Measurements from ENCODE around the gene LMO1. TPM values are rescaled to one million over a fixed set of nuclear protein-coding genes. Genes with fewer than 3 reads are reported as not detected.

Gene LMO1
- polyA plus RNA-seq, 1 of the 3 experiments (the other 2 are of a cell fraction): 0.12 TPM

DNA sequence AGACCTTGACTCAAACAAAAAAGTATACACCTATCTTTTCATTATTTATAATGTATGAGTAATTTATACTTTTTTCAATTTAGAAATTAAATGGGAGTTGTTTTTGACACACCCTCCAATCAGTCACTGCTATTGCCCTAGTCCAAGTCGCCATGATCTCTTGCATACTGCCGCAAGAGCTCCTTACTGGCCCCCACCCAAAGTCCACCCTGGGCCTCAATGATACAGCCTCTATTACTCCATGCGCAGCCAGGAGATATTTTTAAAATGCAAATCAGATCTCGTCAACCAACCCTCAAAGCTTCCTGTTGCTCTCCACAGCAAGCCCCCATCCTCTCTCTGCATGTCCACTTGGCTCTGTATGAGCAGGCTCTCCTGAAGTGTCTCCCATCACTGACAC is 12.8 kb upstream of the LMO1 start:
- WGBS (ENCODE audit: low lambda C conversion rate): 85% methylated on average over 4 of the region's 4 CpGs
- no peaks in the 10 kb centered on the region for H3K9me3 ChIP-seq
- H3F3A ChIP-seq (replicated peaks; ENCODE audit: insufficient read depth): no peaks in the 10 kb centered on the region
- no peaks in the 10 kb centered on the region for H3K79me2 ChIP-seq (ENCODE audit: insufficient read depth)
- ChIA-PET CTCF (interaction anchor here (1.0 to 1.4 kb wide), 4 partner anchors 13 to 54 kb away, joined by 3 read pairs; no protein-coding TSS in a partner anchor), POLR2A (no interaction called here)
- no peak overlapping the region for H3K9ac ChIP-seq
- no peaks in the 10 kb centered on the region for H3K4me1 ChIP-seq (ENCODE audit: control insufficient read depth in 1 of 2, insufficient read depth in 2 of 2, low read depth in 1 of 2, low read length in 1 of 2)
- no peak for TF ChIP-seq RAD21 (IDR thresholded peaks at IDR 0.05; ENCODE audit: low read length)
- no peak for TF ChIP-seq NRF1 (IDR thresholded peaks at IDR 0.05; ENCODE audit: low read depth, low read length)
- TF ChIP-seq TAF1 (IDR thresholded peaks at IDR 0.05; ENCODE audit: borderline replicate concordance, low read depth, low read length): no peak
- TF ChIP-seq, protein P1, sequence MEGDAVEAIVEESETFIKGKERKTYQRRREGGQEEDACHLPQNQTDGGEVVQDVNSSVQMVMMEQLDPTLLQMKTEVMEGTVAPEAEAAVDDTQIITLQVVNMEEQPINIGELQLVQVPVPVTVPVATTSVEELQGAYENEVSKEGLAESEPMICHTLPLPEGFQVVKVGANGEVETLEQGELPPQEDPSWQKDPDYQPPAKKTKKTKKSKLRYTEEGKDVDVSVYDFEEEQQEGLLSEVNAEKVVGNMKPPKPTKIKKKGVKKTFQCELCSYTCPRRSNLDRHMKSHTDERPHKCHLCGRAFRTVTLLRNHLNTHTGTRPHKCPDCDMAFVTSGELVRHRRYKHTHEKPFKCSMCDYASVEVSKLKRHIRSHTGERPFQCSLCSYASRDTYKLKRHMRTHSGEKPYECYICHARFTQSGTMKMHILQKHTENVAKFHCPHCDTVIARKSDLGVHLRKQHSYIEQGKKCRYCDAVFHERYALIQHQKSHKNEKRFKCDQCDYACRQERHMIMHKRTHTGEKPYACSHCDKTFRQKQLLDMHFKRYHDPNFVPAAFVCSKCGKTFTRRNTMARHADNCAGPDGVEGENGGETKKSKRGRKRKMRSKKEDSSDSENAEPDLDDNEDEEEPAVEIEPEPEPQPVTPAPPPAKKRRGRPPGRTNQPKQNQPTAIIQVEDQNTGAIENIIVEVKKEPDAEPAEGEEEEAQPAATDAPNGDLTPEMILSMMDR (IDR thresholded peaks at IDR 0.05): no peak
- TF ChIP-seq JUND (IDR thresholded peaks at IDR 0.05): no peak
- TF ChIP-seq POLR2AphosphoS5 (IDR thresholded peaks at IDR 0.05; ENCODE audit: low read depth, low read length): no peak
- TF ChIP-seq, protein P2, sequence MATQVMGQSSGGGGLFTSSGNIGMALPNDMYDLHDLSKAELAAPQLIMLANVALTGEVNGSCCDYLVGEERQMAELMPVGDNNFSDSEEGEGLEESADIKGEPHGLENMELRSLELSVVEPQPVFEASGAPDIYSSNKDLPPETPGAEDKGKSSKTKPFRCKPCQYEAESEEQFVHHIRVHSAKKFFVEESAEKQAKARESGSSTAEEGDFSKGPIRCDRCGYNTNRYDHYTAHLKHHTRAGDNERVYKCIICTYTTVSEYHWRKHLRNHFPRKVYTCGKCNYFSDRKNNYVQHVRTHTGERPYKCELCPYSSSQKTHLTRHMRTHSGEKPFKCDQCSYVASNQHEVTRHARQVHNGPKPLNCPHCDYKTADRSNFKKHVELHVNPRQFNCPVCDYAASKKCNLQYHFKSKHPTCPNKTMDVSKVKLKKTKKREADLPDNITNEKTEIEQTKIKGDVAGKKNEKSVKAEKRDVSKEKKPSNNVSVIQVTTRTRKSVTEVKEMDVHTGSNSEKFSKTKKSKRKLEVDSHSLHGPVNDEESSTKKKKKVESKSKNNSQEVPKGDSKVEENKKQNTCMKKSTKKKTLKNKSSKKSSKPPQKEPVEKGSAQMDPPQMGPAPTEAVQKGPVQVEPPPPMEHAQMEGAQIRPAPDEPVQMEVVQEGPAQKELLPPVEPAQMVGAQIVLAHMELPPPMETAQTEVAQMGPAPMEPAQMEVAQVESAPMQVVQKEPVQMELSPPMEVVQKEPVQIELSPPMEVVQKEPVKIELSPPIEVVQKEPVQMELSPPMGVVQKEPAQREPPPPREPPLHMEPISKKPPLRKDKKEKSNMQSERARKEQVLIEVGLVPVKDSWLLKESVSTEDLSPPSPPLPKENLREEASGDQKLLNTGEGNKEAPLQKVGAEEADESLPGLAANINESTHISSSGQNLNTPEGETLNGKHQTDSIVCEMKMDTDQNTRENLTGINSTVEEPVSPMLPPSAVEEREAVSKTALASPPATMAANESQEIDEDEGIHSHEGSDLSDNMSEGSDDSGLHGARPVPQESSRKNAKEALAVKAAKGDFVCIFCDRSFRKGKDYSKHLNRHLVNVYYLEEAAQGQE (IDR thresholded peaks at IDR 0.05; ENCODE audit: low read depth, low read length): no peak
- H3K27me3 ChIP-seq (ENCODE audit: insufficient read depth): peaks cover under 1% of the 10 kb centered on the region; the same call in 1 of the 2 replicates
- H4K20me1 ChIP-seq (ENCODE audit: insufficient read depth): no peaks in the 10 kb centered on the region
- no peak overlapping the region for H2AFZ ChIP-seq (ENCODE audit: low read depth)
- no peaks in the 10 kb centered on the region for H3K9me2 ChIP-seq
- H3K36me3 ChIP-seq (replicated peaks in 1 of 2; ENCODE audit: control insufficient read depth in 1 of 2, insufficient read depth in 2 of 2, low read length in 1 of 2): no peaks in the 10 kb centered on the region
- H3K4me3 ChIP-seq (ENCODE audit: low read depth in 2 of 2, low read length in 1 of 2): no peak overlapping the region
- no peak overlapping the region for H3K27ac ChIP-seq (ENCODE audit: low read depth in 2 of 2, low read length in 1 of 2)
- no peak for DNase-seq
- no peak overlapping the region for H3K4me2 ChIP-seq

DNA sequence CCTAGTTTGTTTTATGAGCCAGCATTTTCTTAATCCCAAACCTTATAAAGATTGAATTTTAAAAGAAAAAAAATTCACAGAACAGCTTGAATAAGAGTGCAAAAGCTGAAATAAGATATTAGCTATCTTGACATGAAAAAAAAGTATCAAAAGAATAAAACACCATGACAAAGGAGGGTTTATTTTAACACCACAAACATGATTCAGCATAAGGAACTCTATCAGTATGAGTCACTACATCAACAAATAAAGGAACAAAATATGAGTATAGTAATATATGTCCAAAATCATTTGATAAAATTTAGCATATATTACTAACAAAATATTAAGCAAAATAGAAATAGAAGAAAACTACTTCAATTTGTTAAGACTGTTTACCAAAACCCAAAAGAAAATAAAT is 9.6 kb upstream of the LMO1 start:
- H3K4me2 ChIP-seq: no peak overlapping the region
- POLR2A ChIA-PET: no interaction called here
- H3K36me3 ChIP-seq (replicated peaks in 1 of 2; ENCODE audit: control insufficient read depth in 1 of 2, insufficient read depth in 2 of 2, low read length in 1 of 2): no peaks in the 10 kb centered on the region
- no peak overlapping the region for H3K27ac ChIP-seq (ENCODE audit: low read depth in 2 of 2, low read length in 1 of 2)
- no peaks in the 10 kb centered on the region for H3K79me2 ChIP-seq (ENCODE audit: insufficient read depth)
- no peak overlapping the region for H2AFZ ChIP-seq (ENCODE audit: low read depth)
- no peak overlapping the region for H3K4me3 ChIP-seq (ENCODE audit: low read depth in 2 of 2, low read length in 1 of 2)
- H3F3A ChIP-seq (replicated peaks; ENCODE audit: insufficient read depth): no peaks in the 10 kb centered on the region
- CTCF ChIA-PET: interaction anchor here (0.6 to 1.3 kb wide), 3 partner anchors 10 to 65 kb away, joined by 3 to 4 read pairs (median 4); no protein-coding TSS in a partner anchor
- H3K9ac ChIP-seq: no peak overlapping the region
- H3K4me1 ChIP-seq (ENCODE audit: control insufficient read depth in 1 of 2, insufficient read depth in 2 of 2, low read depth in 1 of 2, low read length in 1 of 2): peaks cover 0 to 17% of the 10 kb centered on the region in 2 experiments; a peak in 1 of 4 replicates
- H3K27me3 ChIP-seq (ENCODE audit: insufficient read depth): peaks cover 17% of the 10 kb centered on the region
- no peak for DNase-seq
- H4K20me1 ChIP-seq (ENCODE audit: insufficient read depth): no peaks in the 10 kb centered on the region
- no peaks in the 10 kb centered on the region for H3K9me2 ChIP-seq
- no peaks in the 10 kb centered on the region for H3K9me3 ChIP-seq
- no peak for TF ChIP-seq NRF1 (IDR thresholded peaks at IDR 0.05; ENCODE audit: low read depth, low read length)
- TF ChIP-seq, protein P3, sequence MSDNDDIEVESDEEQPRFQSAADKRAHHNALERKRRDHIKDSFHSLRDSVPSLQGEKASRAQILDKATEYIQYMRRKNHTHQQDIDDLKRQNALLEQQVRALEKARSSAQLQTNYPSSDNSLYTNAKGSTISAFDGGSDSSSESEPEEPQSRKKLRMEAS (IDR thresholded peaks at IDR 0.05; ENCODE audit: low read depth): no peak
- TF ChIP-seq, protein P4, sequence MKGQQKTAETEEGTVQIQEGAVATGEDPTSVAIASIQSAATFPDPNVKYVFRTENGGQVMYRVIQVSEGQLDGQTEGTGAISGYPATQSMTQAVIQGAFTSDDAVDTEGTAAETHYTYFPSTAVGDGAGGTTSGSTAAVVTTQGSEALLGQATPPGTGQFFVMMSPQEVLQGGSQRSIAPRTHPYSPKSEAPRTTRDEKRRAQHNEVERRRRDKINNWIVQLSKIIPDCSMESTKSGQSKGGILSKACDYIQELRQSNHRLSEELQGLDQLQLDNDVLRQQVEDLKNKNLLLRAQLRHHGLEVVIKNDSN (IDR thresholded peaks at IDR 0.05; ENCODE audit: borderline replicate concordance, low read depth): no peak
- TF ChIP-seq, protein P2 (IDR thresholded peaks at IDR 0.05; ENCODE audit: low read depth, low read length): no peak
- TF ChIP-seq, protein P5, sequence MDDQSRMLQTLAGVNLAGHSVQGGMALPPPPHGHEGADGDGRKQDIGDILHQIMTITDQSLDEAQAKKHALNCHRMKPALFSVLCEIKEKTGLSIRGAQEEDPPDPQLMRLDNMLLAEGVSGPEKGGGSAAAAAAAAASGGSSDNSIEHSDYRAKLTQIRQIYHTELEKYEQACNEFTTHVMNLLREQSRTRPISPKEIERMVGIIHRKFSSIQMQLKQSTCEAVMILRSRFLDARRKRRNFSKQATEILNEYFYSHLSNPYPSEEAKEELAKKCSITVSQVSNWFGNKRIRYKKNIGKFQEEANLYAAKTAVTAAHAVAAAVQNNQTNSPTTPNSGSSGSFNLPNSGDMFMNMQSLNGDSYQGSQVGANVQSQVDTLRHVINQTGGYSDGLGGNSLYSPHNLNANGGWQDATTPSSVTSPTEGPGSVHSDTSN (IDR thresholded peaks at IDR 0.05): no peak
- TF ChIP-seq GATA2 (CRISPR knock-in tag; IDR thresholded peaks at IDR 0.05): no peak
- no peak for TF ChIP-seq TAF1 (IDR thresholded peaks at IDR 0.05; ENCODE audit: borderline replicate concordance, low read depth, low read length)
- no peak for TF ChIP-seq RCOR1 (IDR thresholded peaks at IDR 0.05; ENCODE audit: low read length)
- no peak for TF ChIP-seq NFIC (IDR thresholded peaks at IDR 0.05; ENCODE audit: borderline replicate concordance)
- no peak for TF ChIP-seq TCF12 (IDR thresholded peaks at IDR 0.05)
- TF ChIP-seq SMC3 (IDR thresholded peaks at IDR 0.05; ENCODE audit: low read depth, low read length): no peak
